ENCODE data around the gene CTSV.

CTSV gene

GRCh38 chr9:97075289-97075985, 36.5 kb upstream of the CTSV start (continued):
- TF ChIP-seq AEBP2 (tag by site-specific recombination; IDR thresholded peaks at IDR 0.05; ENCODE audit: borderline replicate concordance) (no peak), ZNF488 (tag by site-specific recombination; IDR thresholded peaks at IDR 0.05) (no peak), ZNF785 (tag by site-specific recombination; IDR thresholded peaks at IDR 0.05) (no peak), ZNF621 (tag by site-specific recombination; IDR thresholded peaks at IDR 0.05) (no peak), ZNF366 (tag by site-specific recombination; conservative IDR thresholded peaks at IDR 0.05) (no peak), ZNF391 (tag by site-specific recombination; IDR thresholded peaks at IDR 0.05; ENCODE audit: borderline replicate concordance, low read depth) (no peak)

GRCh38 chr9:97073506-97073905, 34.6 kb upstream of the CTSV start:
- no peaks in the 10 kb centered on the region for H3K9me3 ChIP-seq (ENCODE audit: control insufficient read depth, insufficient read depth, low read depth, low read length)
- H3K27ac ChIP-seq (ENCODE audit: extremely low read depth, low read depth, low read length): no peak overlapping the region
- H3K36me3 ChIP-seq (ENCODE audit: control insufficient read depth in 2 of 2, insufficient read depth in 1 of 2, low read length in 2 of 2): no peaks in the 10 kb centered on the region
- no peaks in the 10 kb centered on the region for H3K4me1 ChIP-seq (ENCODE audit: control insufficient read depth, insufficient read depth, low read length)
- no peak for TF ChIP-seq ZBTB26 (tag by site-specific recombination; optimal IDR thresholded peaks at IDR 0.05)
- no peak for TF ChIP-seq ZNF692 (tag by site-specific recombination; IDR thresholded peaks at IDR 0.05)
- no peak for TF ChIP-seq ZXDB (tag by site-specific recombination; IDR thresholded peaks at IDR 0.05)
- TF ChIP-seq KLF8 (tag by site-specific recombination; IDR thresholded peaks at IDR 0.05): no peak
- TF ChIP-seq MZF1 (tag by site-specific recombination; IDR thresholded peaks at IDR 0.05; ENCODE audit: borderline replicate concordance): no peak
- no peak for TF ChIP-seq ATF2 (tag by site-specific recombination; IDR thresholded peaks at IDR 0.05; ENCODE audit: low read depth)
- no peak for TF ChIP-seq ZNF837 (tag by site-specific recombination; IDR thresholded peaks at IDR 0.05)
- TF ChIP-seq ZNF16 (tag by site-specific recombination; IDR thresholded peaks at IDR 0.05; ENCODE audit: low read depth): no peak
- TF ChIP-seq ZNF629 (tag by site-specific recombination; IDR thresholded peaks at IDR 0.05): no peak
- TF ChIP-seq ZNF280D (tag by site-specific recombination; IDR thresholded peaks at IDR 0.05): no peak
- TF ChIP-seq PRDM1 (tag by site-specific recombination; IDR thresholded peaks at IDR 0.05): no peak
- TF ChIP-seq OVOL3 (tag by site-specific recombination; IDR thresholded peaks at IDR 0.05): no peak
- TF ChIP-seq ZNF37A (tag by site-specific recombination; IDR thresholded peaks at IDR 0.05): no peak
- TF ChIP-seq TRIM28 (IDR thresholded peaks at IDR 0.05; ENCODE audit: borderline replicate concordance, low read length): no peak
- no peak for TF ChIP-seq ZSCAN4 (tag by site-specific recombination; IDR thresholded peaks at IDR 0.05)
- H3K4me3 ChIP-seq (ENCODE audit: low read depth, low read length): no peak overlapping the region
- ChIA-PET POLR2A (no interaction called here), CTCF (interaction anchor here (0.6 to 1.5 kb wide), 2 partner anchors 217 to 277 kb away, joined by 3 to 4 read pairs; no protein-coding TSS in a partner anchor)
